Progenitor cell of endocrine pancreas (in vitro differentiated cells): ENCODE measurements around the gene CALML4. TPM values are rescaled to one million over a fixed set of nuclear protein-coding genes. Genes with fewer than 3 reads are reported as not detected.

Source experiments
- DNase-seq: peaks from one replicate; pipeline ENCODE4 v3.0.0; 2021; ENCODE audit warnings: low spot score; ENCODE audit not compliant: unreplicated experiment
- H3K27ac Mint-ChIP-seq: 2 replicates; pipeline ENCODE4 v1.8.0; 2021; ENCODE audit warnings: mild to moderate bottlenecking, moderate library complexity, mixed read lengths
- H3K27me3 Mint-ChIP-seq: 2 replicates; pipeline ENCODE4 v1.8.0; 2021; ENCODE audit warnings: mixed read lengths
- H3K36me3 Mint-ChIP-seq: 2 replicates; pipeline ENCODE4 v1.8.0; 2022; ENCODE audit warnings: mixed read lengths; ENCODE audit not compliant: insufficient read depth
- H3K4me1 Mint-ChIP-seq: 2 replicates; pipeline ENCODE4 v1.8.0; 2021; ENCODE audit warnings: low read depth, mixed read lengths
- H3K4me3 Mint-ChIP-seq: 2 replicates; pipeline ENCODE4 v1.8.0; 2021; ENCODE audit warnings: low read depth, mild to moderate bottlenecking, moderate library complexity, mixed read lengths
- H3K9me3 Mint-ChIP-seq: 2 replicates; pipeline ENCODE4 v1.8.0; 2021; ENCODE audit warnings: low read depth, mixed read lengths
- total RNA-seq: library from RNA; stranded (reverse); gene quantifications from 2 replicates; pipeline ENCODE4 v1.2.1, GENCODE V29; 2021
- TF ChIP-seq, protein P1 (sequence below): fragments of 200-600 bp; sonication (generic); IDR thresholded peaks from one replicate; pipeline ENCODE4 v1.5.0; 2021; ENCODE audit warnings: antibody characterized with exemption, mild to moderate bottlenecking; ENCODE audit not compliant: unreplicated experiment

The CALML4 gene
- total RNA-seq, 1 donor from 2014 or later = 9.7 TPM

DNA sequence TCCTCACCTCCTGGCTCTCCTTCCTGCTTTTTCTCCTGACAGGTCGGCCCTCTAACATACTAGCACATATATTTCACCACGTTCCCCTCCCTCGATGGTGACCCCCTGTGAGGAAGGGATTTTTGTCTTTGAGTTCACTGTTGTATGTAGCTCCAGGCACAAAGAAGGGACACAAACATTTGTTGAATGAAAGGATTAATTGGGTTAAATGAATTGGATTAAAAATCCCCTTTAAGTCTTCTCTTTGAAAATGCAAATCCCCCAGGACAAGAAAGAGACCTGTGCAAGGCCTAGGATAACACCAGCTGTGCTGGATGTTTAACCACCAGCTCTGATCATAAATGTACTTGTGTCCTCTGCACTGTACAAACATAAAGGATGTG lies 3.3 kb downstream of the CALML4 start:
- Mint-ChIP-seq H3K9me3 (no peaks in the 10 kb centered on the region), H3K4me1 (peaks cover 21% of the 10 kb centered on the region), H3K4me3 (no peak overlapping the region), H3K36me3 (peaks cover 2% of the 10 kb centered on the region), H3K27ac (no peak overlapping the region), H3K27me3 (no peaks in the 10 kb centered on the region)
- DNase-seq = no peak
- TF ChIP-seq, protein P1, sequence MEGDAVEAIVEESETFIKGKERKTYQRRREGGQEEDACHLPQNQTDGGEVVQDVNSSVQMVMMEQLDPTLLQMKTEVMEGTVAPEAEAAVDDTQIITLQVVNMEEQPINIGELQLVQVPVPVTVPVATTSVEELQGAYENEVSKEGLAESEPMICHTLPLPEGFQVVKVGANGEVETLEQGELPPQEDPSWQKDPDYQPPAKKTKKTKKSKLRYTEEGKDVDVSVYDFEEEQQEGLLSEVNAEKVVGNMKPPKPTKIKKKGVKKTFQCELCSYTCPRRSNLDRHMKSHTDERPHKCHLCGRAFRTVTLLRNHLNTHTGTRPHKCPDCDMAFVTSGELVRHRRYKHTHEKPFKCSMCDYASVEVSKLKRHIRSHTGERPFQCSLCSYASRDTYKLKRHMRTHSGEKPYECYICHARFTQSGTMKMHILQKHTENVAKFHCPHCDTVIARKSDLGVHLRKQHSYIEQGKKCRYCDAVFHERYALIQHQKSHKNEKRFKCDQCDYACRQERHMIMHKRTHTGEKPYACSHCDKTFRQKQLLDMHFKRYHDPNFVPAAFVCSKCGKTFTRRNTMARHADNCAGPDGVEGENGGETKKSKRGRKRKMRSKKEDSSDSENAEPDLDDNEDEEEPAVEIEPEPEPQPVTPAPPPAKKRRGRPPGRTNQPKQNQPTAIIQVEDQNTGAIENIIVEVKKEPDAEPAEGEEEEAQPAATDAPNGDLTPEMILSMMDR = no peak

DNA sequence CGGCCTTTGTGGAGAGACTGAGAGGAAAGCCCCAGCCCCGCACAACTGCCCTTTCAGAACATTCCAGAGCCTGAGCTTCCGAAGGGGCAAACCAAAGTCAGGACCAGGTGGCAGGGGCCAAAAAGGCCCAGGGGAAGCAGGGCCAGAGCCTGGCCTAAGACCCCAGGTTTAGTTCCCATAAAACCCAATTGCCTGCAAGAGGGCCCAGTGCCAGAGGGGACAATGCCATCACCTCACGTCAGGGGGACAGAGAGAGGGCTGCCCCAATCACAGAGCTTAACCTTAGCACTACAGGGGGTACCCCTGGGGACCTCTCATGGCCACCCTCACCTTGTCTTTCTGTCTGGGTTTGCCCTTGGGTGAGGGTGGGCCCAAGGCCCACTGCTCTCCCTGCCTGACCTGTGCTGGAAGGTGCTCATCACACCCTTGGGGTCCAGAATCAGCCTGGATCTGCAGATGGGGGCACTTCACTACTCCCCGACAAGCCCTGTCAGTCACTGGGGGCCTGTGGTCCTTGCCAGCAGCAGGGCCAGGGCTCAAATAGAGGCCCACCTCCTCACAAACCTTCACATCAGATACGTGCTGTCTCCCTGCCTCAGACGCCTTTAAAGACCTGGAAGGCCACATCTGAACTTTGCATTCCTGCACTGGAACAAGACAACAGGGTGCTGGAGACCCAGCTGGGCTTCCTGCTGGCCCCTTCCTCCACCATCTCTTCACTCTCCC lies 3.8 kb downstream of the CALML4 start:
- H3K9me3 Mint-ChIP-seq = no peaks in the 10 kb centered on the region
- H3K27ac Mint-ChIP-seq = no peak overlapping the region

DNA sequence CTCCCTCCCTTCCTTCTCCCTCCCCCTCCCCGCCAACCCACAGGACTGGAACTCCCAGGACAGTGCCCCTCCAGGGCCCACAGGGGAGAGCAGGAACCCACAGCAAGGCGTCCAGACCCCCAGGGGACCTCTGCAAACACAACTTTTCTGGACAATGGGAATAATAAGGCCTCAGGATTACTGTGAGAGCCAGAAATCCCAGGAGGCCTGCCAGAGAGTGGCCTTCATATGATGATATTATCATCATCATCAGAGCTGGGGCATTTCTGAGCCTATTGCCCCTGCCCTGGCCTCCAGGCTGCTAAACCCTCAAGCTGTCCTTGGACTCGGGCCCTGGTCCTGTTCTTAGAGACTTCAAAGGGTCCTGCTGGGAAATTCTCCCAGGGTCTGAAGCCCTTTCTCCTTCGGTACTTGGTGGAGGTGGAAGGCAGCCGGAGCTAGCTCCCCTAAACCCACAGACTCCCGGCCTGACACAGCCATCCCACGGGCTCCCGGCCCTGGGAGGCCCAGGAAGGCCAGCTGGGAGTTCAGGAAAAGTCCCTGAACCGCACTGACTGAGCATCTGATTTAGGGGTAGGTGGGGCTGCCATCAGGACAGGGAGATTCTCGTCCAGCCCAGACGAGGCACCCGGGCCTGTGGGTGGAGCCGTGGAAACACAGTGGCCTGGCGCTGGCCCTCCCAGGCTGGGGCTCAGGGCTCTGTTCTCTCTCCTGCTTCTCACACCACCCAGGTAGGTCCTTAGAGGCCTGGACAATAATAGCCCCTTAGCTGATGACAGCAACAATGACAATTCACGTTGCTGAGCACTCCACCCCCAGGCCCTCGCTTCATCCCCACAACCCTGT lies 4.9 kb downstream of the CALML4 start:
- no peak overlapping the region for H3K4me3 Mint-ChIP-seq
- TF ChIP-seq, protein P1 = no peak
- H3K4me1 Mint-ChIP-seq = peaks cover 10% of the 10 kb centered on the region
- no peak for DNase-seq
- no peak overlapping the region for H3K27ac Mint-ChIP-seq
- no peaks in the 10 kb centered on the region for H3K27me3 Mint-ChIP-seq
- no peaks in the 10 kb centered on the region for H3K9me3 Mint-ChIP-seq
- peaks cover 2% of the 10 kb centered on the region for H3K36me3 Mint-ChIP-seq

More for the DNA sequence above, 3.8 kb downstream of the CALML4 start:
- TF ChIP-seq, protein P1 = no peak
- Mint-ChIP-seq H3K4me3 (no peak overlapping the region), H3K27me3 (no peaks in the 10 kb centered on the region), H3K4me1 (peaks cover 19% of the 10 kb centered on the region), H3K36me3 (peaks cover 2% of the 10 kb centered on the region)
- no peak for DNase-seq

DNA sequence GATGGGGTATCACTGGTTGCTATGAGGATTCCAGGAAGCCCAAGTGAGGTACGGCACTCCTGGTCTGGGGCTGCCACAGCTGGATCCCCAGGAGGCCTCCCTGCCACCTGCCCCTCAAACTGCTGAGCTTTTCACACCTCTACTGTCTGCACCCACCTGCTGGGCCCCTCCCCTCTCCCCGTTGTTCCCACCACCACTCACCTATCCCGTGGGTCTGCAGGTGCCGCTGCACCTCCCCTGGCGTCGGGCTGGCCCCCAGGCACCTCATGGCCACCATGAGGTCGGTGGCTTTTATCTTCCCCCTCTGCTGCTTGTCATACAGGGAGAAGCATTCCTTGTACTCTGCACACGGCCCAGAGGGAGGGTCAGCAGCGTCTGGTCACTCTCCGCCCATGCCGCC lies 5.8 kb downstream of the CALML4 start:
- Mint-ChIP-seq H3K27ac (no peak overlapping the region), H3K9me3 (no peaks in the 10 kb centered on the region), H3K4me1 (peaks cover 3% of the 10 kb centered on the region), H3K4me3 (no peak overlapping the region), H3K27me3 (no peaks in the 10 kb centered on the region), H3K36me3 (peaks cover 5% of the 10 kb centered on the region)
- TF ChIP-seq, protein P1 = no peak
- DNase-seq = no peak

DNA sequence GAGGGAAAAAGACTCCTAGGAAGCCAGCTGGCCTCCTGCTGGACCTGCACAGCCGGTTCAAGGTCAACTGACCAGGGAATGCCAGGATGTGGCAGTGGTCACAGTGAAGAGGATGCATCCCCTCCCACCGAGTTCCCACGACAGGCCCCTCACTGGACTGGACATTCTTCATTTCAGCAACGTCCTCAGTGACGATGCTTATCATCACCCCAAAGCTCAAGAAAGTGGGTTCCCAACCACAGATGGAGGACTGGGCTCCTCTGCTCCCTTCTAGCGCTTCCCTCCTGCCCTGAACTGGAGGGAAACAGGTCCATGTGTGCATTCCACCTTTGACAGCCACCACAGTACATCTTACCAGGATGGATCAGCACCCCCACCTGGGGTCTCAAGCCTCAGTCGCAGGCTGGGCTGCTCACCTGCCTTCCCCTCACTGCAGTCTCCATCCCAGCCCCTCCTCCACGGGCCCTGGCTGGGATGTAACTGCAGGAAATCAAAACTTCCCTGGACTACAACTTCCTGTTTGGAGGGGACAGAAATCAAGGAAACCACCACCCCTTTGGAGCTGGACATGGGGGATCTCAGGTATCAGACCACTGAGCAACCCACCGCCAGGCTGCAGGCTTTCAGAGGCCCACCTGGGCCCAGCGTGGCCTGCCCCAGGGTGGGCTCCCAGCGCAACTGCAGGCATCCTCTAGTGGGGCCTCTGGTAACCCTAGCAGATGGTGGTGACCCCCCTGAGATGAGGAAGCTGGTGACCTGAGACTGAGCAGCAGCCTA lies 7.3 kb downstream of the CALML4 start:
- TF ChIP-seq, protein P1 = no peak
- no peak overlapping the region for H3K4me3 Mint-ChIP-seq
- H3K27me3 Mint-ChIP-seq = no peaks in the 10 kb centered on the region
- peaks cover 10% of the 10 kb centered on the region for H3K36me3 Mint-ChIP-seq
- H3K9me3 Mint-ChIP-seq = no peaks in the 10 kb centered on the region
- H3K27ac Mint-ChIP-seq = peak overlapping the region; percentile 20
- peaks cover 3% of the 10 kb centered on the region for H3K4me1 Mint-ChIP-seq
- DNase-seq = no peak
